ENCODE results near the gene OR10H3.

DNA sequence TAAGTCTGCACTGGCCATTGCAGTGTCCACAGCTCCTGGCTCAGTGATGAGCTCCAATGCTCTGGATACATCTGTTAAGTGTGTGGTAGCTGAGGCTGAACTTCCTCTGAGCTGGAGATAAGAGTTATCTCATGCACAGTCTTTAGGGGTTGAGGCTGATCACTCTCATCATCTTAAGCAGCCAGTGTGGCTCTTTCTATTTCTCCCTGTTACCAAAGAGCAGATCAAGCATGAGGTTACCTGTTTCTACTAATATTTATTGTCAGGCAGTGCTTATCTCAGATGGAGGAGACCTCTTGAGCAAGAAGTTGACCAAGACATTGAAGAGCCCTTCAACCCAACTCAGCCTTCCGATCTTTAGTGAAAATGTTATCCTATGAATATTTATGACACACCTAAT is 16.5 kb upstream of the OR10H3 start:
- TF ChIP-seq, protein P1, sequence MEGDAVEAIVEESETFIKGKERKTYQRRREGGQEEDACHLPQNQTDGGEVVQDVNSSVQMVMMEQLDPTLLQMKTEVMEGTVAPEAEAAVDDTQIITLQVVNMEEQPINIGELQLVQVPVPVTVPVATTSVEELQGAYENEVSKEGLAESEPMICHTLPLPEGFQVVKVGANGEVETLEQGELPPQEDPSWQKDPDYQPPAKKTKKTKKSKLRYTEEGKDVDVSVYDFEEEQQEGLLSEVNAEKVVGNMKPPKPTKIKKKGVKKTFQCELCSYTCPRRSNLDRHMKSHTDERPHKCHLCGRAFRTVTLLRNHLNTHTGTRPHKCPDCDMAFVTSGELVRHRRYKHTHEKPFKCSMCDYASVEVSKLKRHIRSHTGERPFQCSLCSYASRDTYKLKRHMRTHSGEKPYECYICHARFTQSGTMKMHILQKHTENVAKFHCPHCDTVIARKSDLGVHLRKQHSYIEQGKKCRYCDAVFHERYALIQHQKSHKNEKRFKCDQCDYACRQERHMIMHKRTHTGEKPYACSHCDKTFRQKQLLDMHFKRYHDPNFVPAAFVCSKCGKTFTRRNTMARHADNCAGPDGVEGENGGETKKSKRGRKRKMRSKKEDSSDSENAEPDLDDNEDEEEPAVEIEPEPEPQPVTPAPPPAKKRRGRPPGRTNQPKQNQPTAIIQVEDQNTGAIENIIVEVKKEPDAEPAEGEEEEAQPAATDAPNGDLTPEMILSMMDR (IDR thresholded peaks at IDR 0.05 in 4 of 5, conservative IDR thresholded peaks at IDR 0.05 in 1 of 5), result no peak
- TF ChIP-seq POLR2A (IDR thresholded peaks at IDR 0.05), result no peak

All from gastrocnemius medialis (tissue), 4 donors.